ENCODE data around the gene CCDC28B. TPM values are rescaled to one million over a fixed set of nuclear protein-coding genes. Genes with fewer than 3 reads are reported as not detected.

CCDC28B gene
- total and polyA plus RNA-seq, 2 of the 13 experiments (the other 11 are each of a cell fraction or from before 2014, with no cell fraction given): 2.6 to 3.5 TPM

- TF ChIP-seq CTCF (CRISPR knock-in tag; IDR thresholded peaks at IDR 0.05) (peak; percentile 57), ZNF280B (CRISPR knock-in tag; IDR thresholded peaks at IDR 0.05; ENCODE audit: borderline replicate concordance) (no peak), ZNF350 (CRISPR knock-in tag; IDR thresholded peaks at IDR 0.05; ENCODE audit: borderline replicate concordance, low read depth) (no peak), MAX (IDR thresholded peaks at IDR 0.05) (0 out of 2 replicates have a peak, but pooled peaks have one; percentile 12), ZNF773 (CRISPR knock-in tag; IDR thresholded peaks at IDR 0.05; ENCODE audit: borderline replicate concordance) (no peak), THAP11 (CRISPR knock-in tag; IDR thresholded peaks at IDR 0.05) (no peak), KDM4B (CRISPR knock-in tag; IDR thresholded peaks at IDR 0.05) (no peak), CENPBD1 (CRISPR knock-in tag; IDR thresholded peaks at IDR 0.05; ENCODE audit: borderline replicate concordance, low read depth) (no peak), ATF7 (IDR thresholded peaks at IDR 0.05) (no peak), ATF7 (CRISPR knock-in tag; IDR thresholded peaks at IDR 0.05) (no peak), AKNA (CRISPR knock-in tag; IDR thresholded peaks at IDR 0.05; ENCODE audit: borderline replicate concordance) (no peak), HNRNPLL (IDR thresholded peaks at IDR 0.05; ENCODE audit: low read depth, low read length, poor library complexity, severe bottlenecking) (peak; percentile 36), ZSCAN30 (CRISPR knock-in tag; IDR thresholded peaks at IDR 0.05) (no peak), EP300 (IDR thresholded peaks at IDR 0.05; ENCODE audit: low read depth in 2 of 2, low read length in 2 of 2) (no peak), EP300 (CRISPR knock-in tag; IDR thresholded peaks at IDR 0.05; ENCODE audit: borderline replicate concordance) (no peak)
- TF ChIP-seq, protein P1, sequence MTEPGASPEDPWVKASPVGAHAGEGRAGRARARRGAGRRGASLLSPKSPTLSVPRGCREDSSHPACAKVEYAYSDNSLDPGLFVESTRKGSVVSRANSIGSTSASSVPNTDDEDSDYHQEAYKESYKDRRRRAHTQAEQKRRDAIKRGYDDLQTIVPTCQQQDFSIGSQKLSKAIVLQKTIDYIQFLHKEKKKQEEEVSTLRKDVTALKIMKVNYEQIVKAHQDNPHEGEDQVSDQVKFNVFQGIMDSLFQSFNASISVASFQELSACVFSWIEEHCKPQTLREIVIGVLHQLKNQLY (CRISPR knock-in tag; IDR thresholded peaks at IDR 0.05): no peak
- TF ChIP-seq, protein P2, sequence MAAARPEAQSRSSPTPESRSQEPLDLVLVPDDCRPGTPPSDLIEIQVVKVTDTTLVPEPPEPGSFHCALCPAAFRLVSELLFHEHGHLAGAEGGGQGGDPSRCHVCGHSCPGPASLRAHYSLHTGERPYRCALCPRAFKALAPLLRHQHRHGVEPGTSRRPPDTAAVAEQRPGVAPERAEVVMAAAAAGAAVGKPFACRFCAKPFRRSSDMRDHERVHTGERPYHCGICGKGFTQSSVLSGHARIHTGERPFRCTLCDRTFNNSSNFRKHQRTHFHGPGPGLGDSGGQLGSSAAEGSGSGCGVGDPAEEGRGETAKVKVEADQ (CRISPR knock-in tag; IDR thresholded peaks at IDR 0.05; ENCODE audit: borderline replicate concordance): no peak
These were observed 838 bp downstream of the CCDC28B start (continued) for GRCh38 chr1:32201011-32201855.
